Osteoblast (primary cell): ENCODE measurements around the gene PTPRD. TPM values are rescaled to one million over a fixed set of nuclear protein-coding genes. Genes with fewer than 3 reads are reported as not detected.
A peak's percentile ranks its signal among the peaks of the same experiment; 100 is the strongest.

Experiments
- DNase-seq: peaks from one replicate; pipeline ENCODE4 v3.0.0; 2011; ENCODE audit warnings: low spot score, mixed read lengths; ENCODE audit not compliant: insufficient read length; ENCODE audit errors: missing footprints
- H2AFZ ChIP-seq: 2 replicates; pipeline ENCODE4 v1.6.0; 2011; ENCODE audit warnings: mild to moderate bottlenecking, low read length
- H3K27ac ChIP-seq: 2 replicates; pipeline ENCODE4 v1.5.1; 2011; ENCODE audit warnings: mild to moderate bottlenecking, low read depth, low read length, moderate library complexity
- H3K27me3 ChIP-seq: 2 replicates; pipeline ENCODE4 v1.6.0; 2012; ENCODE audit warnings: mild to moderate bottlenecking, control low read depth, inconsistent platforms, low read length, moderate library complexity; ENCODE audit not compliant: insufficient read depth
- H3K36me3 ChIP-seq: 2 replicates; pipeline ENCODE4 v1.5.1; 2011; ENCODE audit warnings: mild to moderate bottlenecking, low read length, control low read depth, moderate library complexity; ENCODE audit not compliant: insufficient read depth
- H3K4me1 ChIP-seq: 2 replicates; pipeline ENCODE4 v1.5.1; 2011; ENCODE audit warnings: mild to moderate bottlenecking, low read length, control low read depth, moderate library complexity; ENCODE audit not compliant: insufficient read depth
- H3K4me2 ChIP-seq: 2 replicates; pipeline ENCODE4 v1.6.0; 2011; ENCODE audit warnings: mild to moderate bottlenecking, low read length; ENCODE audit not compliant: insufficient read depth
- H3K4me3 ChIP-seq: fragments of 200-600 bp; sonication (generic); 3 replicates; pipeline ENCODE4 v1.5.1; 2012; ENCODE audit warnings: mild to moderate bottlenecking, low read length, inconsistent platforms; ENCODE audit not compliant: insufficient read depth
- H3K79me2 ChIP-seq: 2 replicates; pipeline ENCODE4 v1.6.0; 2012; ENCODE audit warnings: mild to moderate bottlenecking, low read length, control low read depth, inconsistent platforms; ENCODE audit not compliant: insufficient read depth
- H3K9me3 ChIP-seq: 2 replicates; pipeline ENCODE4 v1.5.1; 2011; ENCODE audit warnings: low read depth, low read length, control low read depth
- H4K20me1 ChIP-seq: 2 replicates; pipeline ENCODE4 v1.6.0; 2012; ENCODE audit warnings: mild to moderate bottlenecking, low read length, control low read depth; ENCODE audit not compliant: insufficient read depth
- total RNA-seq: library from RNA; depleted of rRNA; stranded (reverse); fragments of >200 nt; gene quantifications from 2 replicates; pipeline ENCODE4 v1.2.3, GENCODE V29; 2012
- TF ChIP-seq, protein P1 (sequence below): IDR thresholded peaks from 2 replicates; pipeline ENCODE4 v1.5.1; 2011; ENCODE audit warnings: mild to moderate bottlenecking, low read depth, low read length, moderate library complexity; ENCODE audit errors: extremely low read depth

Gene PTPRD
- total RNA-seq, 1 donor = 23.9 TPM

DNA sequence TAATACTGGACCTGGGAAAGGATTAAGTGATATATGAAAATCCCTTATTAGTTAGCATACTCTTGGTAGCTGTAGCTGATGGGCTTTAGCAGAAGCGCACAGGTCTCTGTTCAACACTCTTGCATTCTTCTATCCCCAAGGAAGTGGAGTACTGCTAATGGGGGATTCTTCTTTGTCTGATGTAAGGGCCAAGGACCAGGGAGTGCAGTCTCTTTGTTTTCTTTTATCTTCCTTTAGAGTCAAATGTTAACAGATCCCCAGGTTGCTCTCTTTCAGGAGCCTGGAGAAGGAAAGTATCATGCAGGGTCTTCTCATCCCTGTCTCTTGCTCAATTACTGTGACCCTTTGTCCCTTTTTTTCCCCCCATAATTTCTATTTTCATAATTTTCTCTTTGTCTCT, 1666.3 kb downstream of the PTPRD start:
- Histone ChIP-seq H2AFZ (no peak overlapping the region), H3K4me1 (no peaks in the 10 kb centered on the region), H3K4me3 (no peak overlapping the region), H3K4me2 (no peak overlapping the region), H3K9me3 (no peaks in the 10 kb centered on the region), H4K20me1 (no peaks in the 10 kb centered on the region), H3K36me3 (no peaks in the 10 kb centered on the region), H3K27me3 (no peaks in the 10 kb centered on the region), H3K27ac (no peak overlapping the region), H3K79me2 (no peaks in the 10 kb centered on the region)
- DNase-seq = no peak
- TF ChIP-seq, protein P1, sequence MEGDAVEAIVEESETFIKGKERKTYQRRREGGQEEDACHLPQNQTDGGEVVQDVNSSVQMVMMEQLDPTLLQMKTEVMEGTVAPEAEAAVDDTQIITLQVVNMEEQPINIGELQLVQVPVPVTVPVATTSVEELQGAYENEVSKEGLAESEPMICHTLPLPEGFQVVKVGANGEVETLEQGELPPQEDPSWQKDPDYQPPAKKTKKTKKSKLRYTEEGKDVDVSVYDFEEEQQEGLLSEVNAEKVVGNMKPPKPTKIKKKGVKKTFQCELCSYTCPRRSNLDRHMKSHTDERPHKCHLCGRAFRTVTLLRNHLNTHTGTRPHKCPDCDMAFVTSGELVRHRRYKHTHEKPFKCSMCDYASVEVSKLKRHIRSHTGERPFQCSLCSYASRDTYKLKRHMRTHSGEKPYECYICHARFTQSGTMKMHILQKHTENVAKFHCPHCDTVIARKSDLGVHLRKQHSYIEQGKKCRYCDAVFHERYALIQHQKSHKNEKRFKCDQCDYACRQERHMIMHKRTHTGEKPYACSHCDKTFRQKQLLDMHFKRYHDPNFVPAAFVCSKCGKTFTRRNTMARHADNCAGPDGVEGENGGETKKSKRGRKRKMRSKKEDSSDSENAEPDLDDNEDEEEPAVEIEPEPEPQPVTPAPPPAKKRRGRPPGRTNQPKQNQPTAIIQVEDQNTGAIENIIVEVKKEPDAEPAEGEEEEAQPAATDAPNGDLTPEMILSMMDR = no peak

DNA sequence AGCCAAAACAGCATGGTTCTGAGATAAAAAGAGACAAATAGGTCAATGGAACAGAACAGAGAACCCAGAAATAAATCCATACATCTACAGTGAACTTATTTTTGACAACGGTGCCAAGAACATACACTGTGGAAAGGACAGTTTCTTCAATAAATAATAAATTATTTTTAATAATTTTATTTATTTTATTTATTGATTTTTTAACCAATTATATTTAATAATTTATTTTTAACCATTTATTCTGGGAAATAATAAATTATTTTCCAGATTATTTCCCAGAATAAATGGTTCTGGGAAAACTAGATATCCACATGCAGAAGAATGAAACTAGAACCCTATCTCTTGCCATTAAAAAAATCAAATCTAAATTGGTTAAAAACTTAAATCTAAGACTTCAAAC, 1669.4 kb downstream of the PTPRD start:
- no peak overlapping the region for H3K4me2 ChIP-seq
- no peak overlapping the region for H3K4me3 ChIP-seq
- no peak overlapping the region for H2AFZ ChIP-seq
- H3K36me3 ChIP-seq = no peaks in the 10 kb centered on the region
- DNase-seq = no peak
- no peaks in the 10 kb centered on the region for H3K9me3 ChIP-seq
- H3K4me1 ChIP-seq = no peaks in the 10 kb centered on the region
- no peaks in the 10 kb centered on the region for H3K27me3 ChIP-seq
- H3K79me2 ChIP-seq = no peaks in the 10 kb centered on the region
- no peak overlapping the region for H3K27ac ChIP-seq
- H4K20me1 ChIP-seq = no peaks in the 10 kb centered on the region
- TF ChIP-seq, protein P1 = no peak

DNA sequence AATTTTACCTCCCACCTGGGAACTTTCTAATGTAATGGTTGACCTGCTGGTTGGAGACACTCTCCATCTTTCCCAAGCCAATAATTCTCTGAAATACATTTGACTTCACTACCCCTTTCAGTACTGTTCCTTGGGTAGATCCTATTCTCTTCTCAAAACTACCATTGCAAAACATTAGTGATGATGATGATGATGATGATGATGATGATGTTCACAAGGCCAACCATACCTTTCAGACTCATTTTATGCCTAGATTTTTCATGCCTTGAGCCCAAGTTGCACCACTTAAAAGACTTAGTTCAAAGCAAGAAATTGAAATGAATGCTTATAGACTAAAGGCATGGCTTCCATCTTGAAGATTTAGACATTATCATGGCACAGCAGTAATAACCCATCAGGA, 1672.2 kb downstream of the PTPRD start:
- no peak overlapping the region for H3K4me3 ChIP-seq
- no peak overlapping the region for H3K27ac ChIP-seq
- DNase-seq = no peak
- H3K4me1 ChIP-seq = no peaks in the 10 kb centered on the region
- no peaks in the 10 kb centered on the region for H3K36me3 ChIP-seq
- H2AFZ ChIP-seq = no peak overlapping the region
- no peaks in the 10 kb centered on the region for H4K20me1 ChIP-seq
- H3K9me3 ChIP-seq = no peaks in the 10 kb centered on the region
- no peak overlapping the region for H3K4me2 ChIP-seq
- H3K27me3 ChIP-seq = no peaks in the 10 kb centered on the region
- TF ChIP-seq, protein P1 = no peak
- H3K79me2 ChIP-seq = no peaks in the 10 kb centered on the region

- DNase-seq = peak; percentile 4
- Histone ChIP-seq H3K4me1 (peaks cover 7% of the 10 kb centered on the region), H4K20me1 (no peaks in the 10 kb centered on the region), H3K27me3 (no peaks in the 10 kb centered on the region), H2AFZ (no peak overlapping the region), H3K4me2 (no peak overlapping the region), H3K4me3 (no peak overlapping the region), H3K79me2 (no peaks in the 10 kb centered on the region), H3K9me3 (no peaks in the 10 kb centered on the region), H3K27ac (no peak overlapping the region), H3K36me3 (no peaks in the 10 kb centered on the region)
- TF ChIP-seq, protein P1 = no peak
Measured at GRCh38 chr9:8926461-8926860, 1686.3 kb downstream of the PTPRD start.
